Activated CD4-positive, CD25-positive, alpha-beta regulatory T cell treated with anti-CD3 and anti-CD28 coated beads, Interleukin-2, amount 50 U/mL, for 72 hours (primary cell): ENCODE data around the gene PIAS4.

ENCODE experiments used
- DNase-seq: peaks from one replicate; pipeline ENCODE4 v3.0.0; 2021

Gene PIAS4

GRCh38 chr19:3977242-3978143 is 30.0 kb upstream of the PIAS4 start:
- DNase-seq, result no peak

DNA sequence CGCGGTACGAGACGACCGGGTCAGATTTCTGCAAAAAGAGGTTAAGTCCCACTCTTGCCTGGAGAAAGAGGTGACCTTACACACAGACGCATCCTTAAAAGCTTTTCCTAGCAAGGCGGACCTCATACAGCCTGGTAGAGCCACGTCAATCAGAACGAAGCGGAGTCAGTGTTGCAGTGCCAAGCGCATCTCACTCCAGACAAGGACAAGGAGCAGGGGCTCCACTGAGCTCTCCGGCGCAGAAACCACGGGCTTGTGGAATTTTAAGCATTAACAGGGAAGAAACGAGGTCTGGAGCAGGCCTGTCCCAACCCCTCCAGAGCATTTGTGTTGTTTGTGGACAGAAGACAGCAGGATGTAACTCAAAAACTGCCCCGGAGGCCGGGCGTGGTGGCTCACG is 29.4 kb upstream of the PIAS4 start:
- no peak for DNase-seq

DNA sequence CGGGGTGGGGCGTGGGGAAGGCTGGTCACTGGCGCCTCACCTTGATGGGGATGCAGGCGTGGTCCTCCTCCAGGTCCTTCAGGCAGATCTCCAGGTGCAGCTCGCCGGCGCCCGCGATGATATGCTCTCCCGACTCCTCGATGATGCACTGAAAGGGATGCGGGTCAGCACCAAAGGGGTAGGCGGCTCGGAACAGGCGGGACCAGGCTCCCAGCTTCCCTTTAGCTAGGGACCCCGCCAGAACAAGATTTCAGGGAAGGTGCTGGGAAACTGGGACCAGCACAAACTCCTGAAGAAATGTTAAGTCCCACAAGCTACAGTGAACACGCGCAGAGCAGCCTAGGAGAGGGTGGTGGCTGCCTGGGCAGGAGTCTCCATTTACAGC is 28.3 kb upstream of the PIAS4 start:
- DNase-seq, result no peak

GRCh38 chr19:3979674-3980352 is 27.7 kb upstream of the PIAS4 start:
- DNase-seq, result no peak

DNA sequence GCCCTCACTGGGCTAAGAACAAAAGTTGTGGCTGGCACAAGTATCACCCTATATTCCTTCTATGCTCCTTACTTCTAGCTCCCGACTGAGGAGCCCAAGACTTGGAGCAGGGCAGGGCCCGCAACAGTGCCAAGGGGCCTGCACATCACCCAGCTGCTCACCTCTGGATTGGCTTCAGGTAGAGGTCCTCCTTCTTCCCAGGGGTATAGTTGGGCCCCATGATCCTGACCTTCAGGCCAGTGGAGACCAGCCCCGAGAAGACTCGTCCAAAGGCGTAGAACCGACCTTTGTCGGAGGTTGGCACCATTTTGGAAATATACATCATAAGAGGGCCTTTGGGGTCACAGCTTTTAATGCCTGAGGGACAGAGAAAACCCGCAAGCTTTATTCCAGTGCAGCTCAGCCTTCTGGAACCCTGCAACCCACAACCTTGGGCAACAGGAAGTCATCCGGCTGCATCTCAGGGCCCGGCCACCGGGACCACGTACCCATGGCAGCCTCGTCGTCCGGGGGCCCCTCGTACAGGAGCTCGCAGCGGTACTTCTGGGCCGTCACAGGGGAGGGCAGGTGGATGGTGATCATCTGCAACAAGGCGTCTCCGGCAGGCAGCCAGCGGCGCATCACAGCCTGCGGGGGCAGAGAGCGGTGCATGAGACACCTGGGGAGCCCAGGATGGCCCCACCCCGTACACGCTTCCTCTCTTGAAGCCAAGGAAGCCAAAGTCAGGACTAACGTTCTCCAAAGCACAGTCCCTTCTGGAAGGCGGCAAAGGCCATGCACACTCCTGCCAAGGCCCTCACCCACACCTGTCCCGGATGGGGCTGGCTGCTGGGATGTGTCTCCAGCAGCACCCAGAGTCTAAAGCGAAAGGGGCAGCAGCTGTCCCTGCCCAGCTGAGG is 26.9 kb upstream of the PIAS4 start:
- no peak for DNase-seq

GRCh38 chr19:3981373-3981735 is 26.2 kb upstream of the PIAS4 start:
- no peak for DNase-seq

GRCh38 chr19:3981736-3982681 is 25.5 kb upstream of the PIAS4 start:
- DNase-seq, result no peak

DNA sequence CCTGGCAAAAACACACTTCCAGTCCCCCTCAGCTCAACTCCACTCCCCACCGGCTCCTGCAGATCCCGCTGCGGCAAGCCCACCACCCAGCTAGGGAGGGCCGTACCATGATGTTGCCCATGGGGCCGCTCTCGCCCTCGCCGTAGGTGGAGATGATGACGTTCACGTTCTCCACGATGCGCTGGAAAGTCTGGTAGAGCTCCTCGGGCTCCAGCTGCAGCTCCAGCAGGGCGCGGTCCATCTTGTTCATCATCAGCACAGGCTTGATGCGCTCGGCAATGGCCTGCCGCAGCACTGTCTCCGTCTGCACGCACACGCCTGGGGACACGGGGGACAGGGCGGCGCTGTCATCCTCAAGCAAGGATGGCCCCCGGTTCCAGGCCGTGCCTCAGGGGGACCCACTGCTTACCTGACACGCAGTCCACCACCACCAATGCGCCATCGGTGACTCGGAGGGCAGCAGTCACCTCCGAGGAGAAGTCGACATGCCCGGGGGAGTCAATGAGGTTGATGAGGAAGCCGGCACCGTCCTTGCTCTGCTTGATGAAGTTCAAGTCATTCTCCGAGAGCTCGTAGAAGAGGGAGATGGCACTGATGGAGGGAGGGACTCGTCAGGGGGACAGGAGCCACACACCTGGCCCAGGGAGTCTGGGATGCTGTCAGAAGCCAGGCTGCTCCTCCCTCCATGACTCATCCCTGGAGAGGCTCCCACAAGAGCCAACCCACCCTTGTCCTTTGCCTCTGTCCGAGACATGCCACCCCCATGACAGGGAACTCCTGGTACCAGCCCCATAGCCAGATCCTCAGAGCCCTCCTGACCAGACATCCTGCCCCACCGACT is 24.6 kb upstream of the PIAS4 start:
- DNase-seq, result no peak

DNA sequence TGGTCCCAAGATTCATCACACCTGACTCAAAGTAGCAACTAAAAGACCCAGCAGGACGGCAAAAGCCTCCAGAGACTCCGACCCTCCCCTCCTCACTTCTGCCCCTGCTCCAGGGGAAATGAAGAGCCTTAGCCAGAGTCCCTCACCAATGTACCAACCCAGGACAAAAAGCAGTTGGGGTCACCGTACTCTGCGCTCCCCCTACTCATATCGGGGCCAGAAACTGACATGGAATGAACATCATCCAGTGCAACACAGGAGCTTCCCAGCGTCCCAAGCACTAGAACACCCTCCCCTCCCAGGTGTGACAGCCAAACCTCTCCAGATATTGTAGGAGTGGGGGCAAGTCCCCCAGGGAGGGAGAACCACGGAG is 24.0 kb upstream of the PIAS4 start:
- no peak for DNase-seq

DNA sequence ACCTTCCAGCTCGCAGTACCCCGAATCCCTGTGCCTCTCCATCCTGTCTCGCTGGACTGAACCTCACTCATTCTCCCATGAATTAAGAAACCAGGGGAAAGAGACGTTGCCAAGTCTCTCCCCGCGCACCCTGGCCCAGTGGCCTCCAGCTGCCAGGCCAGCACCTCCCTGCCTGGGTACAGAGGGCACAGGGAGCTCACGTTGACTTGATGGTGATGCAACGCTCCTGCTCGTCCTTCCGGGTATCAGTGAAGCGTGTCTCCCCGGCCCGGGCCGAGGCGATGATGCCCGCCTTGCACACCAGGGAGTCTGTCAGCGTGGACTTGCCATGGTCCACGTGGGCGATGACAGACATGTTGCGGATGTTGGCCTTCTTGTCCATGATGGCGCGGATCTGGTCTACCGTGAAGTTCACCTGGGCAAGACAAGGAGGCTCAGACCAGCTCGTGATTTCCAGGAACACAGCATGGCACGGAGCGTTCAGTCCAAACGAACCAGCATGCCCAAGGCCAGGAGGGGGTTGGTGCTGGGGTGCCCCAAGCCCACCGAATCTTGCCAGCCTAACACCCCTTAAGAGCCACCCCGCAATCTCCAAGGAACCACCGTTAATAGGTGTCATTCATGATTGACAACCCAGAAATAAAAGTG is 23.5 kb upstream of the PIAS4 start:
- DNase-seq, result no peak

GRCh38 chr19:3984584-3984907 is 23.0 kb upstream of the PIAS4 start:
- DNase-seq, result no peak

DNA sequence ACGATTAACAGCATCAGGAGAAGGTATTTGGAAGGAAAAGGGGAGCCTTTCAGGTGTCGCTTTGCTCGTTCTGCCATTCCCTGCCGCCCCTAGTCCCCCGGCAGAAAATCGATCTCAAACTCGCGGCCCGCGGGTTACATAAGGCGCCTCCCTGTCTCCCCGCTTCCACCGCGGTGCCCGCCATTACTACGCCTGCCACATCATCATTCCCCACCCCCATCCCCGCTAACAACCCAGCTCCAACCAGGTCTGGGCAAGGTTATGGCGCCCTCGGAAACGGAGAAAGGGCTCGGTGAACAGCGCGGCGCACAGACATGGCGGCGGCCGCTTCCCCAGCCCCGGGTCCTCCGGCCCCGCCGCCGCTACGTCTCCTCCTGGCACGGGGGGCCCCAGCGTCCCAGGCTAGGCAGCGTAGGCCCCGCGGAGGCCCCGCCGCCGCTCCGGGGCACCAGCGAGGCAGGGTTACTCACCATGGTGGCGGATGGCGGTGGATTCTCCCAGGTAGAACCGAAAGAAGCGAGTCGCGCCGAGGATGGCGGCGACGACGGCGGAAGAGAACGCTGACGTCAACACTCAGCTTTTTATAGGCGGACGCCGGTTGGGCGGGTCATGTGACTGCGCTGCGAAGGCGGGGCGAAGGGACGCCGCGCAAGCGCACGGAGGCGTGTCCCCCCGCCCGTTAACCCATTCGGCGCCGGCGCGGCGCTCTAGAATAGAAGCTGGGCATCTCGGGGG is 22.5 kb upstream of the PIAS4 start, which contains the start of gene EEF2:
EEF2 (minus strand) TSS at position 556 of the 735 bp plus-strand sequence; CDS start at position 473, 83 bp downstream.
- DNase-seq, result peak; percentile 94

DNA sequence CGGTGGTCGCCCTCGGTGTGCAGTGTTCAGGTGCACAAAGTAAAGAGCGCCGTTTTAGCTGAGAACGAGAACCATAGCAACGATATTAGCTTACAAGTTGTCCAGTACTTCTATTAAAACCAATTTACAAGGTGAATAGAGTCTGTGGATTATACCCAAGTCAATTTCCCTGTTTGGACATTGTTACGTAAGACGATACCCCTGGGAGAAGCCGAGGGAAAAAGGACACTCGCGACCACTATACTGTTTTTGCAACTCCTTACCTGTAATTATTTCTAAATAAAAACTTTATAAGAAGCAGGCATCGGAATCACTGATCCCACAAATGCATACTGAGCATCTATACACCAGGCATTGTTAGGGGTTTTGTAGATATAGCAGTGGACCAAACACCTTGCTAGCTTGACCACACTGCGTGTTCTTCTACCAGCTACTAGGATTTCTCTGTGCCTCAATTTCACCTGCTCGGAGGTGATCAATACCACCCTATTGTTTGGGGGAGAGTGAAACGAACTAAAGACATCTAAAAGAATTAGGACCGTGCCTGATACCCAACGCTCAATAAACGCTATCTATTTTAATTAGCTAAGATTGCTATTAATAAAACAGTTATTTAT is 21.8 kb upstream of the PIAS4 start:
- no peak for DNase-seq

- peak; percentile 51 for DNase-seq
Measured at GRCh38 chr19:3986260-3987041, 21.1 kb upstream of the PIAS4 start.

DNA sequence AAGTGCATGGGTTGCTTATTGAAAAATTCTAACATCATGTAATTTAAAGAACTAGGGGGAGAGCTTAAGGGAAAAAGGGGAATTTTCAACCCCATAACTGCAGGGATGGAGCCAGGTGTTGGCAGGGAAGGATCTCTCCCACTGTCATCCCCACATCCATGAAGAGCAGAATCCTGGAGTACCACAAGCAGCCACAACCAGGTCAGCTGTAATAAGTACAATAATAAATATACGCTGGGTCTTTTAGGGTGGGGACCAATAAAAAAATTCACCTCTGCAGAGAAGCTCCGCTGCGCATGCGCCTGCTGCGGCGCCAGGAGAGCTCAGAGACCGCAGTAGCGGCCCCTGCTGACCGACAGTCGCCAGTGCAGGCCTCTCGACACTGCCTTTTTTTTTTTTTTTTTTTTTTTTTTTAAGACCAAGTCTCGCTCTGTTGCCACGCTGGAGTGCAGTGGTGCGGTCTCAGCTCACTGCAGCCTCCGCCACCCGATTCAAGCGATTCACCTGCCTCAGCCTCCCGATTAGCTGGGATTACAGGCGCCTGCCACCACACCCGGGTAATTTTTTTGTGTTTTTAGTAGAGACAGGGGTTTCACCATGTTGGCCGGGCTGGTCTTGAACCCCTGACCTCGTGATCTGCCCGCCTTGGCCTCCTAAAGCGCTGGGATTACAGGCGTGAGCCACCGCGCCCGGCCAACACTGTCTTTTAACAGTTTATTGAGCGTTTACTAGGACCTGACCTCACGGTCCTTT is 19.7 kb upstream of the PIAS4 start:
- peak; percentile 90 for DNase-seq

GRCh38 chr19:3990815-3991117 is 16.8 kb upstream of the PIAS4 start:
- DNase-seq, result no peak

DNA sequence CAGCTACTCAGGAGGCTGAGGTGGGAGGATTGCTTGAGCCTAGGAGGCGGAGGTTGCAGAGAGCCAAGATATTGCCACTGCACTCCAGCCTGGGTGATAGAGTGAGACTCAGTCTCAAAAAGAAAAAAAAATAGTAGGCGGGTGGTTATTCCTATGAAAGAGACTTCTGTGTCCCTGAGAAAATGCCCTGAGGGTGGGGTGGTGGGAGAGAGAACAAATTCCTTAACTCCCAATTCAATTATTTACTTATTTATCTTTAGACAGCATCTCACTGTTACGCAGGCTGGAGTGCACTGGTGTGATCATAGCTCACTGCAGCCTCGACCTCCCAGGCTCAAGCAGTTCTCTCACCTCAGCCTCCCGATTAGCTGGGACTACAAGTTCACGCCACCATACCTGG is 11.9 kb upstream of the PIAS4 start:
- no peak for DNase-seq
